NK-92 (cell line): ENCODE results near the gene ARV1.
"Not testable (repeated sequence)": the region's sequence is repeated elsewhere in the genome, so short reads cannot be mapped to it uniquely, and the experiment has no call there.

Experiments used
- DNase-seq: peaks from one replicate; lab custom pipeline; 2025; ENCODE audit not compliant: unreplicated experiment; lab: John Stamatoyannopoulos, UW

Gene ARV1

GRCh38 chr1:231016966-231017365 lies 38.1 kb downstream of the ARV1 start:
- DNase-seq: no peak

DNA sequence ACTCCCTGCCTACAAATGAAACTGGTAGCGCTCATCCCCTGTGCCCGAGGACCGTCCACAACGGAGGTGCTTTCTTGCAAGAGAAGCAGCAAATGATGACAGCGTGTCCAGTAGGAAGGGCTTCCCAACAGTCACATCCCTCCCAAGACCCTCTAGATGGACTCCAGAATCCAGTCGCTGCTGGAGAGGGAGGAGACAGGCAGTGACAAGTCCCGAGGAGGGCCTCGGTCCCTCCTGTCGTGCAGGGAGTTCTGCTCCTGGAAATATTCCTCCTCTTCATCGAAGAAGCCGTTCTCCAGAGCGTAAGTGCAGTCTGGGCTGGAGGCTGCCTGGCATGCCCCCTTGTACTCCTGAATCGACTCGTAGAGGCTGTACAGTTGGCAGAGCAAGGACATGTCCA lies 40.8 kb downstream of the ARV1 start:
- DNase-seq: no peak

GRCh38 chr1:231020139-231020601 lies 41.3 kb downstream of the ARV1 start:
- no peak for DNase-seq

- DNase-seq: no peak
These were observed 41.9 kb downstream of the ARV1 start for GRCh38 chr1:231020816-231021215.

DNA sequence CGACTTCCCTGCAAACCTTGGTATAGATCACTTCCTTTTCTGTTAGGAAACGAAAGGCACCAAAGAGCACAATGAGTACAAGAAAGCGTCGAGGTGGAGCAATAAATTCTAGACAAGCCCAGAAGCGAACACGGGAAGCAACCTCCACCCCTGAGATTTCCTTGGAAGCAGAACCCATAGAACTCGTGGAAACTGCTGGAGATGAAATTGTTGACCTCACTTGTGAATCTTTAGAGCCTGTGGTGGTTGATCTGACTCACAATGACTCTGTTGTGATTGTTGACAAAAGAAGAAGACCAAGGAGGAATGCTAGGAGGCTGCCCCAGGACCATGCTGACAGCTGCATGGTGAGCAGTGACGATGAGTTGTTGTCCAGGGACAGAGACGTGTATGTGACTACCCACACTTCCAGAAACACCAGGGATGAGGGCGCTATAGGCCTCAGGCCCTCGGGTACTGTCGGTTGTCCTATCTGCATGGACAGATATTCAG lies 42.7 kb downstream of the ARV1 start:
- DNase-seq: no peak

DNA sequence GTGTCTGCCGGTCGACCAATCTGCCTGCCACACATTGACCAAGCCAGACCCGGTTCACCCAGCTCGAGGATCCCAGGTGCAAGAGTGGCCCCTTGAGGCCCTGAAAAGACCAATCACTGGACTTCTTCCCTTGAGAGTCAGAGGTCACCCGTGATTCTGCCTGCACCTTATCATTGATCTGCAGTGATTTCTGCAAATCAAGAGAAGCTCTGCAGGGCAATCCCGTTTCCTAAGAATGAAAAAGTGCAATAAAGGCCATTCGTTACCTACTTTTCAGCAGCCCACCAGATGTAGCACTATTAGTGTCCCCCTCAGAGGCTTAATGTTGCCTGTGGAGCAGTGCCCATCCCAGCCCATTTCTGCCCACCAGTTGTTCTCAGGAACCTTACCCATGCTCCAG lies 43.6 kb downstream of the ARV1 start:
- DNase-seq: not testable (repeated sequence)

GRCh38 chr1:231023150-231023549 lies 44.3 kb downstream of the ARV1 start:
- DNase-seq: no peak

DNA sequence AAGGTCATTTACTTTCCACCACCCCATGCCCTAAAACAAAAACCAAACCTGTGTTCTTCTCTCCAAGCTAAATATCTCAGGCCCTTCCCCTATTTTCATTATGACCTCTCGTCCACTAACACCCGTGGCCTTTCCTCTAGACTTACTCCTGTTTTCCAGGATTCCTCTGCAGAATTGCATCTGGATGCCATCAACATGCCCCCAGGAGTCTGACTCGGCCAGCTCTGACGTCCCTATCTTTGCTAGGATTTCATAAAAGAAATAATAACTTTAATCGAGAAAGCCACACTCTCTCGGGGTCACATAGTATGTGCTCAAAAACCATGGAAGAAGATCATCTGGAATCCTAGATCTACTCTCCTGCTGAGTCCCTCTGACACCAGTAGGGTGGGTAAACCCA lies 47.7 kb downstream of the ARV1 start:
- no peak for DNase-seq

- DNase-seq: no peak
These were observed 48.4 kb downstream of the ARV1 start for GRCh38 chr1:231027136-231027925.

GRCh38 chr1:231027971-231028370 lies 49.1 kb downstream of the ARV1 start:
- DNase-seq: no peak

- DNase-seq: no peak
These were observed 49.8 kb downstream of the ARV1 start for GRCh38 chr1:231028682-231029081.

- DNase-seq: not testable (repeated sequence)
These were observed 50.4 kb downstream of the ARV1 start for GRCh38 chr1:231029247-231029646.

- no peak for DNase-seq
These were observed 50.9 kb downstream of the ARV1 start for GRCh38 chr1:231029841-231030240.

GRCh38 chr1:231032963-231033362 lies 54.1 kb downstream of the ARV1 start:
- no peak for DNase-seq

DNA sequence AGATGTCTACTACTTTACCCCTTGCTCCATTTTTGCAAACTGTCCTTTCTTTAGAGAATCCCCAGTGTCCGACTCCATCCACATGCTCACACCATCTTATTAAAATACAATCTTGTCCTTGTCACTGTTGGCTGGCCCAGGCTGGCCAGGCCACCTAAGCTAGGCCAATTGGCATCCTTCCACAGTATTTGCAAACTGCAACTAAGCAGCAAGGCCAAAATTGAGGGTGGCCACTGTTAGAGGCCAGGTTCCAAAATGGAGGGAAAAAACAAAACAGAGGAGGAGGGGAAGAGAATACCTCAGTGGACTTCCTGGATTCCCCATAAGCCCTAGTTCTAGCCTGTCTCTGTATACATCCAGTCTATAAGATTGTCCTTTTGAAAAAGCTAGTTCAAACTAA lies 56.9 kb downstream of the ARV1 start:
- no peak for DNase-seq

DNA sequence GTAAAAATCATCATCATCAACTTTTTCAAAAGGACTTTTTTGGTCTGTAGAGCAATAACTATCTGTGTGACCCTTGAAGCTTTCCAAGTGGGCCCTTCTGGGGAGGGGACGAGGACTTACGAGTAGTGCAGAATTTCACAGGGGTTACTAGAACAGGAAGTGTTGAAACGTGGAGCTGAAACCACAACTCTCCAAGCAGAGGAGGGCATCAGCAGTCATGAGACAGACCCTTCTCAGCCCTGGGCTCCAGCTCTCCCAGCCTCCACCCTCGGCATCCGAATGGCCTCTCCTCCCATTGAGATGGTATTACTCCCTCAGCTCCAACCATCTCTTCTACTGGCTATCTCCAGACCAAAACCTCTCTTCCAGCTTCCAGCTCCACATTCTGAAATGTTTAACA lies 57.5 kb downstream of the ARV1 start:
- DNase-seq: no peak

GRCh38 chr1:231037585-231038517 lies 59.0 kb downstream of the ARV1 start:
- DNase-seq: no peak

DNA sequence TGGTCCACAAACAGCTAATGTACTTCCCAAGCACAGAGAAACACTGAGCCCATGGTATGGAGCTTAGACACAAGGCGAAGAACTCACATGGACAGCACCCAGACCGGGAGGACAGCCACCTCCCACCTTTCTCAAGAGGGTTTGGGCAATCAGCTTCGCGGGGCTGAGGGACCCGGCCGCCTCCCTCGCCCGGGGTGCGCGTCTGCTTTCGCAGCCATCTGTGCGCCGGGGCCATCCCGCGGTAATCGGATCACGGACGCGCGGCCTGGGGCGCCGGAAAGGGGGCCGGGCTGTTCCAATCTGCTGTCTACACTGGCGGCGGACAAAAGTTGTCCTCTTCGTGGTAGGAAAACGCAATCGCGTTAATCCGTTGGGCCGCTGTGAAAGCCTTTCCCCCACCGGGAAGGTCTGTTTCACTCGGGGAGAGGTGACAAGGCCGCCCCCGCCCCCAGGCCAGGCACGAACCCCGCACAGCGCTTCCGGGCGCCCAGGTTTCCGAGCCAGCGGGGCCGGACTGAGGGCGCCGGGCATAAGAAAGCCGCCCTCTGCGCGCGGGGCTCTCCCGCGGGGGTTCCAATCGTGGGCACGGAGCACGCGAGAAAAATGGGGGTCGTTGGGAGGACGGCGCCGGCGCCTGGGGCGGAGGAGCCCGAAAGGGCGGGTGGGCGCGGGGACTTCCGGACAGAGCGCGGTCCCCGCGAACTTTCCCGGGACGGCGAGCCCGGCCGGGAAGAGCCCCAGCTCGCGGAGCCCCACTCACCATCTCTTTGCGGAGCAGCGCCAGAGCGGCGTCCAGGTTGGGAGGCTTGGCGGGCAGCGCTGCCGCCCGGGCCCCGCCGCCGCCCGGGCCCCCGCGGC lies 60.5 kb downstream of the ARV1 start:
- DNase-seq: no peak

DNA sequence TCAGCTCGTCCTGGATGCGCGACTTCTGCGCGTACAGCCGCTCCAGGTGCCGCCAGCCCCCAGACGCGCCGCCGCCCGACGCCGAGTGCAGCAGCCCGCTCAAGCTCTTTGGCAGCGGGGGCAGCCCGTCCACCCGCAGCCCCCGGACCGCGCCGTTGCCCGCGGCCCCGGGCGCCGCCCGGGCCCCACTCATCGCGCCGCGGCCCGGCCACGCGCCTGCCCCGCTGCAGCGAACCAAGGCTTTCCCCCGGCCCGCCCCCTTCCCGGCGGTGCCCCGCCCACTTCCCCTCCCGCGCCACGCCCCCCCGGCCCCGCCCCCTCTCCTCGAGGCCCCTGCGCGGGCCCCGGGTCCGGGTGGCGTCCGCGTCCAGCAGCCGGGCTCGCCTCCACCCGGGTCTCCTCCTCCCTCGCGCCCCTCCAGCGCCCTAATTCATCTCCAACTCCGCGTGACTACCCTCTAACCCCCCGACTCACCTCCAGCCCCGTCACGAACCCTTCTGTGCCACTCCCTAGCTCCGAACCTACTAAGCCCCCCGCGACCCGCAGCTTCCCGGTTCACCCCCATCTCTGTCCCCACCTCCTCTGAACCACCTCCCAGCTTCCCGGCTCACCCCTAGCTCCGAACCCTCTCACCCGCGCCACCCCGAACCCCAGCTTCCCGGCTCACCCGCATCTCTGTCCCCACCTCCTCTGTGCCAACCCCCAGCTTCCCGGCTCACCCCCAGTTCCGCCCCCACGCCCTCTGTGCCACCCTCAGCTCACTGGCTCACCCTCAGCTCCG lies 61.3 kb downstream of the ARV1 start, which contains the start of gene FAM89A:
Gene FAM89A, minus strand, starts transcription at position 236 of the 781 bp plus-strand sequence. Its CDS starts 43 bp downstream, at position 193.
- no peak for DNase-seq
